ENCODE data around the gene IQGAP2.

GRCh38 chr5:76674330-76675066, 271.4 kb downstream of the IQGAP2 start:
- TF ChIP-seq CTCF (conservative IDR thresholded peaks at IDR 0.05; ENCODE audit: low read length) (no peak), EZH2phosphoT487 (IDR thresholded peaks at IDR 0.05; ENCODE audit: borderline replicate concordance) (no peak)
